HepG2 (cell line): ENCODE results near the gene GSAP. TPM values are rescaled to one million over a fixed set of nuclear protein-coding genes. Genes with fewer than 3 reads are reported as not detected.

Experiments used
- ATAC-seq: fragments of 200-7000 bp; cut with Tn5 transposase; 3 replicates; pipeline ENCODE4 v1.9.1; 2020; ENCODE audit warnings: mild to moderate bottlenecking, moderate library complexity
- BruUV-seq: library from RNA; stranded (reverse); fragments of 400-500 nt; replicated peaks from 2 replicates; lab custom pipeline; 2021; lab: Mats Ljungman, UMichigan
- CTCF ChIA-PET: fragments of 300-600 bp; formaldehyde crosslinking; extraction: SDS; loops from one replicate; lab custom pipeline; 2021; ENCODE audit warnings: low total read pairs, inconsistent platforms, low intra/inter-chr PET ratio; lab: Yijun Ruan, JAX
- POLR2A ChIA-PET: fragments of 350-600 bp; sonication (Branson Sonifier 250); formaldehyde crosslinking; loops from one replicate; lab custom pipeline; 2020; ENCODE audit warnings: antibody characterized with exemption, inconsistent platforms; lab: Yijun Ruan, JAX
- DNase-seq: peaks from one replicate; pipeline ENCODE4 v3.0.0-alpha.2; 2015; ENCODE audit warnings: low spot score
- FAIRE-seq: peaks from 3 replicates; lab custom pipeline; 2011; peaks lifted over from hg19 to GRCh38; lab: Jason Lieb, UNC
- H2AFZ ChIP-seq: one replicate; pipeline ENCODE4 v1.6.1; 2011; ENCODE audit warnings: low read length, inconsistent platforms
- H3K27ac ChIP-seq: fragments of 300-600 bp; 3 replicates; pipeline ENCODE4 v1.8.0; 2011; ENCODE audit warnings: mixed run types, mild to moderate bottlenecking, mixed read lengths, low read length, inconsistent platforms; ENCODE audit not compliant: insufficient read depth; ENCODE audit errors: extremely low read length
- H3K27me3 ChIP-seq, 2 experiments: fragments of 200-600 bp in 1 of 2; 2 replicates in 1 of 2; 3 replicates in 1 of 2; pipeline versions ENCODE4 v1.6.0 to v1.8.0; 2011; ENCODE audit warnings: low read length in 2 of 2, mild to moderate bottlenecking in 2 of 2, moderate library complexity in 2 of 2, inconsistent platforms in 1 of 2; ENCODE audit not compliant: insufficient read depth in 2 of 2, control insufficient read depth in 1 of 2
- H3K36me3 ChIP-seq, 2 experiments: fragments of 200-600 bp in 1 of 2; replicated peaks in 1 of 2; 2 replicates in 1 of 2; 3 replicates in 1 of 2; pipeline versions ENCODE4 v1.5.1 to v1.8.0; 2011; ENCODE audit warnings: low read length in 2 of 2, inconsistent platforms in 1 of 2; ENCODE audit not compliant: insufficient read depth in 2 of 2, control insufficient read depth in 1 of 2
- H3K4me1 ChIP-seq: 2 replicates; pipeline ENCODE4 v1.5.1; 2012; ENCODE audit warnings: low read length, inconsistent platforms; ENCODE audit not compliant: insufficient read depth
- H3K4me2 ChIP-seq: 2 replicates; pipeline ENCODE4 v1.6.0; 2011; ENCODE audit warnings: low read depth, low read length, inconsistent platforms
- H3K4me3 ChIP-seq, 3 experiments: fragments of 200-600 bp in 1 of 3; sonication (generic), shearing (Covaris generic) in 1 of 3; replicated peaks in 1 of 3; 2 replicates each; pipeline ENCODE4 v1.5.1; 2011 to 2016; ENCODE audit warnings: low read length in 3 of 3, inconsistent platforms in 2 of 3, low read depth in 2 of 3, mild to moderate bottlenecking in 2 of 3, control low read depth in 1 of 3, mixed read lengths in 1 of 3; ENCODE audit not compliant: insufficient read depth in 1 of 3
- H3K79me2 ChIP-seq: one replicate; pipeline ENCODE4 v1.6.1; 2011; ENCODE audit warnings: low read length, inconsistent platforms; ENCODE audit not compliant: insufficient read depth
- H3K9ac ChIP-seq: 2 replicates; pipeline ENCODE4 v1.6.0; 2011; ENCODE audit warnings: mild to moderate bottlenecking, low read depth, low read length, inconsistent platforms; ENCODE audit not compliant: insufficient read depth
- H3K9me3 ChIP-seq: 2 replicates; pipeline ENCODE4 v1.5.1; 2012; ENCODE audit warnings: mild to moderate bottlenecking, low read length
- H4K20me1 ChIP-seq: 2 replicates; pipeline ENCODE4 v1.6.0; 2011; ENCODE audit warnings: inconsistent platforms, mild to moderate bottlenecking, low read length, moderate library complexity; ENCODE audit not compliant: insufficient read depth
- CENPX ChIP-seq: sonication (generic); formaldehyde crosslinking; IDR thresholded peaks from 2 replicates; pipeline ENCODE4 v1.9.0; 2021; ENCODE audit warnings: mild to moderate bottlenecking, missing genetic modification reagents, moderate library complexity
- EEA1 ChIP-seq: sonication (generic); formaldehyde crosslinking; IDR thresholded peaks from 2 replicates; pipeline ENCODE4 v1.5.1; 2020; ENCODE audit warnings: mild to moderate bottlenecking, missing genetic modification reagents, borderline replicate concordance
- HNRNPK ChIP-seq: fragments of 200-400 bp; formaldehyde crosslinking; IDR thresholded peaks from 2 replicates; pipeline ENCODE4 v1.6.1; 2018; ENCODE audit warnings: low read length, low read depth, moderate library complexity, mild to moderate bottlenecking; ENCODE audit not compliant: poor library complexity, severe bottlenecking
- MTA1 ChIP-seq: sonication (generic); formaldehyde crosslinking; IDR thresholded peaks from 2 replicates; pipeline ENCODE4 v1.4.0; 2020; ENCODE audit warnings: missing genetic modification reagents, mild to moderate bottlenecking, borderline replicate concordance
- ZNF224 ChIP-seq: sonication (generic); formaldehyde crosslinking; IDR thresholded peaks from 2 replicates; pipeline ENCODE4 v1.5.0; 2020; ENCODE audit warnings: mild to moderate bottlenecking, missing genetic modification reagents
- ZSCAN31 ChIP-seq: sonication (generic); formaldehyde crosslinking; IDR thresholded peaks from 2 replicates; pipeline ENCODE4 v1.5.0; 2020; ENCODE audit warnings: low read depth, mild to moderate bottlenecking, missing genetic modification reagents
- WGBS: methylation state at CpG from one replicate; pipeline ENCODE4 v1.1.6; 2017; ENCODE audit warnings: low lambda C conversion rate; 5-methylcytosine and 5-hydroxymethylcytosine counted together
- in situ Hi-C: cut with HindIII; loops from 2 replicates; pipeline ENCODE4 v1.10.0; 2017; ENCODE audit warnings: low pct_unique_long_range_greater_than_20kb; ENCODE audit not compliant: extremely low pct_ligation_motif_present
- intact Hi-C: fragments of 100-400 bp; cut with micrococcal nuclease; formaldehyde crosslinking; loops from one replicate; pipeline ENCODE4 v1.10.0; 2022; ENCODE audit not compliant: unreplicated experiment
- polyA plus RNA-seq, 8 experiments: library from polyadenylated mRNA; depleted of rRNA in 3 of 8; stranded (reverse) in 7 of 8; unstranded in 1 of 8; fragments of >200 nt; fragmentation: Illumina TruSeq in 4 of 8; extraction: Trizol in 4 of 8; gene quantifications; 2 replicates each; pipeline versions ENCODE4 v1.2.1 to v1.2.3, GENCODE V29; 2011 to 2016; ENCODE audit warnings: low read depth in 4 of 8, missing spikeins in 1 of 8, mixed read lengths in 1 of 8; ENCODE audit not compliant: insufficient read depth in 1 of 8
- total RNA-seq, 5 experiments: library from RNA; depleted of rRNA; stranded (reverse); fragments of >200 nt; fragmentation: Illumina TruSeq; extraction: Trizol; gene quantifications; 2 replicates each; pipeline ENCODE4 v1.2.3, GENCODE V29; 2016; ENCODE audit warnings: low read depth in 1 of 5
- TF ChIP-seq, protein P1 (sequence below): fragments of 450-650 bp; IDR thresholded peaks from 2 replicates; pipeline ENCODE4 v1.6.1; 2017
- TF ChIP-seq, protein P2 (sequence below): sonication (generic); formaldehyde crosslinking; IDR thresholded peaks from 2 replicates; pipeline ENCODE4 v1.8.0; 2023; ENCODE audit warnings: mild to moderate bottlenecking, missing genetic modification reagents
- TF ChIP-seq, protein P3 (sequence below): fragments of 450-650 bp; IDR thresholded peaks from 2 replicates; pipeline ENCODE4 v1.6.1; 2017; ENCODE audit warnings: mild to moderate bottlenecking

Gene GSAP
- total and polyA plus RNA-seq, 2 of the 13 experiments (the other 11 are each of a cell fraction or from before 2014, with no cell fraction given) = 34.6 to 40.6 TPM

DNA sequence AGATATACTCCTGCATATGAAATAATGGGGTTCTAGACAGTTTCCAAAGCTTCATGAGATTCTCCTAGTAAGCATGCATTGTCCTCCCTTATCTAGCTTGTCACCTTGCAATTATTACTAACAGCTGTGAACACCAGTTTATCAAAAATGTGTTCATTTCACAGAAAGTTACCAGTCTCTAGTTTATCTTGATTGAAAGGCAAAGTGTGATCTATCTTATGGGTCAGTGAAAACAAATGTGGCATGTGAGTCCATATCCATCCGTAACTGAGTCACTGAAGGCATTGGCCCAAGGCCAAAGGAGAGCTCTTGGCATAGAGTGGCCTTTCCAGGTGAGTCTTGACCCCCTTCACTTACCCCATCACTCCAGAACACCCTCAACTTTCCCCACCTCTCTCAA is 53.2 kb downstream of the GSAP start (continued):
- TF ChIP-seq, protein P1, sequence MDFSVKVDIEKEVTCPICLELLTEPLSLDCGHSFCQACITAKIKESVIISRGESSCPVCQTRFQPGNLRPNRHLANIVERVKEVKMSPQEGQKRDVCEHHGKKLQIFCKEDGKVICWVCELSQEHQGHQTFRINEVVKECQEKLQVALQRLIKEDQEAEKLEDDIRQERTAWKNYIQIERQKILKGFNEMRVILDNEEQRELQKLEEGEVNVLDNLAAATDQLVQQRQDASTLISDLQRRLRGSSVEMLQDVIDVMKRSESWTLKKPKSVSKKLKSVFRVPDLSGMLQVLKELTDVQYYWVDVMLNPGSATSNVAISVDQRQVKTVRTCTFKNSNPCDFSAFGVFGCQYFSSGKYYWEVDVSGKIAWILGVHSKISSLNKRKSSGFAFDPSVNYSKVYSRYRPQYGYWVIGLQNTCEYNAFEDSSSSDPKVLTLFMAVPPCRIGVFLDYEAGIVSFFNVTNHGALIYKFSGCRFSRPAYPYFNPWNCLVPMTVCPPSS = no peak

DNA sequence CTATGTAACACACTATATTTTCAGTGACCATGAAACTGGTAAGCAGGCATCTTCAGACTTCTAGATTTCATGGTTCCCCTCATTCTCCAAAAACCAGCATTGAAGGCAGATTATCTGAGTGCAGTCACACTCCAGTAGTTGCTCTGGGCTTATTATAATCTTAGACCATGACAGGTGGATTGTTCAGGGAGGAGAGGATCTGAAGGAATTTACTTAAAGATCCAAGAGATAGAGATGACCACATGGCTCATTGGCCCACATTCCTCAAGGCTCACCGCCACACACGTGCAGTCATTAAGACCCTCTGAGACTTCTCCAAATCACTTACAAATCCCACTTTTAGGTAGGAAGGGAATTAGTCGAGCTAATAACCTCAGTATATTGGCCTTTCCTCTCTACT is 55.2 kb downstream of the GSAP start:
- Histone ChIP-seq H3K27ac (peak overlapping the region; percentile 74), H4K20me1 (no peaks in the 10 kb centered on the region), H3K4me3 (no peak overlapping the region), H3K4me2 (no peak overlapping the region), H3K79me2 (no peaks in the 10 kb centered on the region), H3K27me3 (no peaks in the 10 kb centered on the region), H3K36me3 (peaks cover 6 to 8% of the 10 kb centered on the region in 2 experiments; a peak in 4 of 5 replicates), H3K9me3 (no peaks in the 10 kb centered on the region), H2AFZ (no peak overlapping the region), H3K4me1 (peaks cover 28% of the 10 kb centered on the region), H3K9ac (no peak overlapping the region)
- ATAC-seq (no peak; the same call in 2 of the 3 replicates), DNase-seq (no peak), FAIRE-seq (no peak)
- intact Hi-C loops (no loop called here), in situ Hi-C loops (no loop called here)
- POLR2A ChIA-PET = no interaction called here
- CTCF ChIA-PET = no interaction called here
- no TSS peak for BruUV-seq
- TF ChIP-seq MTA1 (CRISPR knock-in tag) = no peak
- TF ChIP-seq, protein P2, sequence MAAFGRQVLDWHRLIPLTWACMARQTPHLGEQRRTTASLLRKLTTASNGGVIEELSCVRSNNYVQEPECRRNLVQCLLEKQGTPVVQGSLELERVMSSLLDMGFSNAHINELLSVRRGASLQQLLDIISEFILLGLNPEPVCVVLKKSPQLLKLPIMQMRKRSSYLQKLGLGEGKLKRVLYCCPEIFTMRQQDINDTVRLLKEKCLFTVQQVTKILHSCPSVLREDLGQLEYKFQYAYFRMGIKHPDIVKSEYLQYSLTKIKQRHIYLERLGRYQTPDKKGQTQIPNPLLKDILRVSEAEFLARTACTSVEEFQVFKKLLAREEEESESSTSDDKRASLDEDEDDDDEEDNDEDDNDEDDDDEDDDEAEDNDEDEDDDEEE (CRISPR knock-in tag) = no peak
- TF ChIP-seq, protein P3, sequence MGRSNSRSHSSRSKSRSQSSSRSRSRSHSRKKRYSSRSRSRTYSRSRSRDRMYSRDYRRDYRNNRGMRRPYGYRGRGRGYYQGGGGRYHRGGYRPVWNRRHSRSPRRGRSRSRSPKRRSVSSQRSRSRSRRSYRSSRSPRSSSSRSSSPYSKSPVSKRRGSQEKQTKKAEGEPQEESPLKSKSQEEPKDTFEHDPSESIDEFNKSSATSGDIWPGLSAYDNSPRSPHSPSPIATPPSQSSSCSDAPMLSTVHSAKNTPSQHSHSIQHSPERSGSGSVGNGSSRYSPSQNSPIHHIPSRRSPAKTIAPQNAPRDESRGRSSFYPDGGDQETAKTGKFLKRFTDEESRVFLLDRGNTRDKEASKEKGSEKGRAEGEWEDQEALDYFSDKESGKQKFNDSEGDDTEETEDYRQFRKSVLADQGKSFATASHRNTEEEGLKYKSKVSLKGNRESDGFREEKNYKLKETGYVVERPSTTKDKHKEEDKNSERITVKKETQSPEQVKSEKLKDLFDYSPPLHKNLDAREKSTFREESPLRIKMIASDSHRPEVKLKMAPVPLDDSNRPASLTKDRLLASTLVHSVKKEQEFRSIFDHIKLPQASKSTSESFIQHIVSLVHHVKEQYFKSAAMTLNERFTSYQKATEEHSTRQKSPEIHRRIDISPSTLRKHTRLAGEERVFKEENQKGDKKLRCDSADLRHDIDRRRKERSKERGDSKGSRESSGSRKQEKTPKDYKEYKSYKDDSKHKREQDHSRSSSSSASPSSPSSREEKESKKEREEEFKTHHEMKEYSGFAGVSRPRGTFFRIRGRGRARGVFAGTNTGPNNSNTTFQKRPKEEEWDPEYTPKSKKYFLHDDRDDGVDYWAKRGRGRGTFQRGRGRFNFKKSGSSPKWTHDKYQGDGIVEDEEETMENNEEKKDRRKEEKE = no peak
- no peak for TF ChIP-seq ZNF224 (CRISPR knock-in tag)
- TF ChIP-seq ZSCAN31 (CRISPR knock-in tag) = no peak
- no peak for TF ChIP-seq EEA1 (CRISPR knock-in tag)
- no peak for TF ChIP-seq CENPX
- no peak for TF ChIP-seq HNRNPK
- 98% methylated on average over 3 of the region's 3 CpGs for WGBS
